Heart left ventricle (tissue), 13 donors: ENCODE data around the gene KLF5.

Experiments
- CTCF ChIP-seq, 12 donors: fragments of 200-600 bp; sonication (generic) in 4 of 12; IDR thresholded peaks; one replicate each; pipeline versions ENCODE4 v1.5.0 to v1.8.0; 2018 to 2022; ENCODE audit warnings: antibody characterized with exemption in 12 of 12, mild to moderate bottlenecking in 5 of 12
- POLR2A ChIP-seq, 2 donors: fragments of 450-650 bp; IDR thresholded peaks; one replicate each; pipeline ENCODE4 v1.6.1; 2017; ENCODE audit warnings: antibody characterized with exemption in 2 of 2, mild to moderate bottlenecking in 2 of 2, moderate library complexity in 2 of 2
- donor health status: ischemic (EF 13 %, LVEDD 7.1; RV severe dilation, severe dysfunction).
- donor health status: DM: no; HTN: yes; CAD: no.
- donor health status: DM: no; HTN: no; CAD: no.
- donor health status: ischemic (EF 25% LVEDD 6.9; RV normal size, moderate dysfunction).
- donor health status: ischemic (EF 25% LVEDD 5.7; RV mildly dilated, moderate dysfunction).
- donor health status: ischemic (EF 35%, LVEDD 5.7; RV mildly dilated, moderate dysfunction).
- donor health status: nonischemic (EF 11% LVEDD 7.7; RV severe dilation, severe dysfunction).
- donor health status: DM: yes; HTN: yes; CAD: no.
- donor health status: PGD.
- donor health status: ischemic (EF 29% LVEDD 5.4; RV normal size, mild dysfunction).
- donor health status: nonischemic (EF 23%, LVEDD 6.1; RV moderate dilation, normal function).

GRCh38 chr13:73018336-73018735 lies 40.5 kb upstream of the KLF5 start:
- TF ChIP-seq CTCF (IDR thresholded peaks at IDR 0.05) (no peak), POLR2A (IDR thresholded peaks at IDR 0.05) (no peak)
